CD8-positive, alpha-beta memory T cell (primary cell): ENCODE measurements around the gene CNN1. TPM values are rescaled to one million over a fixed set of nuclear protein-coding genes. Genes with fewer than 3 reads are reported as not detected.

ENCODE experiments used
- CTCF ChIA-PET: fragments of 350-600 bp; sonication (Branson Sonifier 250); formaldehyde crosslinking; loops from one replicate; lab custom pipeline; 2021; ENCODE audit warnings: antibody characterized with exemption; lab: Charles Lee
- POLR2A ChIA-PET: fragments of 350-600 bp; sonication (Branson Sonifier 250); formaldehyde crosslinking; loops from one replicate; lab custom pipeline; 2021; ENCODE audit warnings: antibody characterized with exemption; lab: Charles Lee
- DNase-seq, 5 donors: peaks; one replicate each; pipeline versions ENCODE4 v3.0.0 to v3.0.0-alpha.2; 2020 to 2022; ENCODE audit warnings: mixed read lengths in 1 of 5
- H3K27ac ChIP-seq: one replicate; pipeline ENCODE4 v1.7.0; 2013; ENCODE audit warnings: low read depth, mild to moderate bottlenecking, low read length, moderate library complexity
- H3K27me3 ChIP-seq: 2 replicates; pipeline ENCODE4 v1.7.0; 2013; ENCODE audit warnings: low read length, mild to moderate bottlenecking; ENCODE audit not compliant: insufficient read depth, poor library complexity, severe bottlenecking
- H3K36me3 ChIP-seq: 2 replicates; pipeline ENCODE4 v1.7.0; 2013; ENCODE audit warnings: mild to moderate bottlenecking, low read length, moderate library complexity; ENCODE audit not compliant: insufficient read depth
- H3K4me1 ChIP-seq: 2 replicates; pipeline ENCODE4 v1.7.0; 2013; ENCODE audit warnings: mild to moderate bottlenecking, low read length, moderate library complexity; ENCODE audit not compliant: insufficient read depth
- H3K4me3 ChIP-seq: 2 replicates; pipeline ENCODE4 v1.7.0; 2013; ENCODE audit warnings: mild to moderate bottlenecking, low read length
- H3K9me3 ChIP-seq: 2 replicates; pipeline ENCODE4 v1.7.0; 2013; ENCODE audit warnings: mild to moderate bottlenecking, low read length
- H3K27ac Mint-ChIP-seq, 8 donors: one replicate each; pipeline ENCODE4 v1.8.0; 2020 to 2021; ENCODE audit warnings: mixed read lengths in 8 of 8, mild to moderate bottlenecking in 6 of 8, inconsistent platforms in 3 of 8, moderate library complexity in 3 of 8
- H3K27me3 Mint-ChIP-seq, 2 donors: one replicate each; pipeline ENCODE4 v1.8.0; 2020 to 2021; ENCODE audit warnings: mixed read lengths in 2 of 2, mild to moderate bottlenecking in 1 of 2, moderate library complexity in 1 of 2
- H3K36me3 Mint-ChIP-seq, 3 donors: one replicate each; pipeline ENCODE4 v1.8.0; 2020 to 2021; ENCODE audit warnings: mixed read lengths in 3 of 3, inconsistent platforms in 1 of 3, mild to moderate bottlenecking in 1 of 3
- H3K4me1 Mint-ChIP-seq, 3 donors: one replicate each; pipeline ENCODE4 v1.8.0; 2020 to 2021; ENCODE audit warnings: mixed read lengths in 3 of 3, inconsistent platforms in 1 of 3, mild to moderate bottlenecking in 1 of 3
- H3K4me3 Mint-ChIP-seq, 7 donors: one replicate each; pipeline ENCODE4 v1.8.0; 2020 to 2021; ENCODE audit warnings: mixed read lengths in 7 of 7, mild to moderate bottlenecking in 6 of 7, moderate library complexity in 4 of 7, inconsistent platforms in 2 of 7
- H3K9me3 Mint-ChIP-seq, 5 donors: one replicate each; pipeline ENCODE4 v1.8.0; 2020 to 2022; ENCODE audit warnings: mixed read lengths in 5 of 5, mild to moderate bottlenecking in 3 of 5, moderate library complexity in 2 of 5, inconsistent platforms in 1 of 5
- polyA plus RNA-seq: library from polyadenylated mRNA; unstranded; fragments of 300-500 nt; fragmentation: Illumina TruSeq; gene quantifications from one replicate; pipeline ENCODE4 v1.2.3, GENCODE V29; 2021
- total RNA-seq, 2 experiments: library from RNA; stranded (reverse); gene quantifications; one replicate each; pipeline ENCODE4 v1.2.3, GENCODE V29; 2021

Gene CNN1
- total and polyA plus RNA-seq, 3 experiments from 2014 or later: not detected

GRCh38 chr19:11499890-11500420 is 38.7 kb upstream of the CNN1 start:
- no peaks in the 10 kb centered on the region for H3K9me3 Mint-ChIP-seq
- Histone ChIP-seq H3K27ac (no peak overlapping the region), H3K9me3 (no peaks in the 10 kb centered on the region), H3K4me1 (peaks cover 6% of the 10 kb centered on the region), H3K4me3 (no peak overlapping the region), H3K36me3 (no peaks in the 10 kb centered on the region), H3K27me3 (no peaks in the 10 kb centered on the region)
- peaks cover 0 to 41% (median 7%) of the 10 kb centered on the region in 3 donors for H3K36me3 Mint-ChIP-seq
- DNase-seq: no peak
- ChIA-PET POLR2A (interaction anchor here (0.6 kb wide), 1 partner anchor 281 kb away, joined by 13 read pairs; no protein-coding TSS in a partner anchor), CTCF (no interaction called here)
- H3K27ac Mint-ChIP-seq: peak overlapping the region in 3 of 8 donors; percentile 14 to 82 (median 72)
- H3K27me3 Mint-ChIP-seq: no peaks in the 10 kb centered on the region
- H3K4me1 Mint-ChIP-seq: peaks cover 11 to 17% (median 12%) of the 10 kb centered on the region in 3 donors
- peak overlapping the region in 1 of 7 donors; percentile 35 for H3K4me3 Mint-ChIP-seq

GRCh38 chr19:11504502-11505031 is 34.1 kb upstream of the CNN1 start:
- Histone ChIP-seq H3K4me1 (peaks cover 11% of the 10 kb centered on the region), H3K27ac (peak overlapping the region; percentile 96), H3K27me3 (no peaks in the 10 kb centered on the region), H3K36me3 (no peaks in the 10 kb centered on the region), H3K9me3 (no peaks in the 10 kb centered on the region), H3K4me3 (peak overlapping the region; percentile 71)
- POLR2A ChIA-PET: no interaction called here
- H3K4me3 Mint-ChIP-seq: peak overlapping the region; percentile 82 to 99 (median 87)
- no peaks in the 10 kb centered on the region for H3K9me3 Mint-ChIP-seq
- peak overlapping the region; percentile 87 to 95 (median 92) for H3K27ac Mint-ChIP-seq
- H3K4me1 Mint-ChIP-seq: peaks cover 17 to 22% (median 18%) of the 10 kb centered on the region in 3 donors
- peaks cover 0 to 19% (median 7%) of the 10 kb centered on the region in 3 donors for H3K36me3 Mint-ChIP-seq
- CTCF ChIA-PET: no interaction called here
- no peak for DNase-seq
- H3K27me3 Mint-ChIP-seq: no peaks in the 10 kb centered on the region

- H3K9me3 Mint-ChIP-seq: no peaks in the 10 kb centered on the region
Observed at GRCh38 chr19:11505032-11505503, 33.6 kb upstream of the CNN1 start.

DNA sequence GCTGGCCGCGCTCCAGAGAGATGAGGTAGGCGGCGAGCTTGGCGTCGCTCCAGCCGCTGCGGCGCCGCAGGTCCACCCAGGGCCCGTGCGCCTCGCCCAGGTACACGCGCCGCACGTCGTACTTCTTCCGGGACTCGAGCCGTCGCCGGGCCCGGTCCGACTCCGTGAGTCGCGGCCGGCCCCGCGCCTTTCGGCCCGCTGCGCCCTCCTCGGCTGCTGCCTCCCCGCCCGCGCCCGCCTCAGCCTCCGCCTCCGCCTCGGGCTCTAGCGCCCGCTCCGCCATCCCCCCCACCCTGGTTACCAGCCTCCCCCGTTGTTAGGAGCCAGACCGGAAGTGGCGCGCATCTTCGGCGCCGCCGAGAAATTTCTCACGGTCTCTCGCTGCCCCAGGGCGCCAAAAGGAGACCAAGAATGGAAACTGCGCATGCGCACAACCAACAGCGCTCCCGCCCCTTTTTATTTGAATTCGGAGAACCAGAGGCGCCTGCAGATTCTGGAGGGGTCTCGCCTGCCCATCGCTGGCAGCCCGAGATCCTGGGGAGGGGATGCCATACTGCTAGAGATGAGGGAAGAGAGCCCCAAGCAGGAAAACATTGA is 33.0 kb upstream of the CNN1 start, which contains the start of gene ZNF653:
Gene ZNF653 (minus strand): TSS at position 336 of the 597 bp plus-strand sequence. CDS start 53 bp downstream, at position 283.
- H3K27me3 Mint-ChIP-seq: no peaks in the 10 kb centered on the region
- H3K9me3 Mint-ChIP-seq: no peaks in the 10 kb centered on the region
- CTCF ChIA-PET: interaction anchor here (1.3 kb wide), 2 partner anchors 23 to 125 kb away, joined by 3 to 6 read pairs; no protein-coding TSS in a partner anchor
- POLR2A ChIA-PET: interaction anchor here (1.2 kb wide), 1 partner anchor 23 kb away, joined by 3 read pairs; no protein-coding TSS in a partner anchor
- peaks cover 13 to 18% (median 14%) of the 10 kb centered on the region in 3 donors for H3K4me1 Mint-ChIP-seq
- H3K4me3 ChIP-seq: peak within 1 kb of the TSS; percentile 71
- H3K9me3 ChIP-seq: no peaks in the 10 kb centered on the region
- peaks cover 0 to 20% (median 4%) of the 10 kb centered on the region in 3 donors for H3K36me3 Mint-ChIP-seq
- no peaks in the 10 kb centered on the region for H3K27me3 ChIP-seq
- DNase-seq: peak; percentile 90 to 97 (median 94)
- no peaks in the 10 kb centered on the region for H3K36me3 ChIP-seq
- H3K27ac ChIP-seq: peak within 1 kb of the TSS; percentile 96
- H3K4me1 ChIP-seq: peaks cover 11% of the 10 kb centered on the region
- H3K27ac Mint-ChIP-seq: peak within 1 kb of the TSS; percentile 93 to 100 (median 94)
- H3K4me3 Mint-ChIP-seq: peak within 1 kb of the TSS; percentile 86 to 99 (median 90)

More at GRCh38 chr19:11505032-11505503, 33.6 kb upstream of the CNN1 start:
- DNase-seq: peak; percentile 95 to 97 (median 96)
- peaks cover 14 to 19% (median 14%) of the 10 kb centered on the region in 3 donors for H3K4me1 Mint-ChIP-seq
- peaks cover 0 to 16% (median 4%) of the 10 kb centered on the region in 3 donors for H3K36me3 Mint-ChIP-seq
- H3K27ac ChIP-seq: peak overlapping the region; percentile 96
- no peaks in the 10 kb centered on the region for H3K36me3 ChIP-seq
- no peaks in the 10 kb centered on the region for H3K27me3 ChIP-seq
- no peaks in the 10 kb centered on the region for H3K27me3 Mint-ChIP-seq
- peak overlapping the region; percentile 87 to 95 (median 92) for H3K27ac Mint-ChIP-seq
- H3K4me1 ChIP-seq: peaks cover 11% of the 10 kb centered on the region
- H3K4me3 Mint-ChIP-seq: peak overlapping the region; percentile 82 to 99 (median 87)
- CTCF ChIA-PET: interaction anchor here (1.3 kb wide), 1 partner anchor 23 kb away, joined by 3 read pairs; no protein-coding TSS in a partner anchor
- POLR2A ChIA-PET: interaction anchor here (1.2 kb wide), 1 partner anchor 23 kb away, joined by 3 read pairs; no protein-coding TSS in a partner anchor
- peak overlapping the region; percentile 71 for H3K4me3 ChIP-seq
- H3K9me3 ChIP-seq: no peaks in the 10 kb centered on the region

DNA sequence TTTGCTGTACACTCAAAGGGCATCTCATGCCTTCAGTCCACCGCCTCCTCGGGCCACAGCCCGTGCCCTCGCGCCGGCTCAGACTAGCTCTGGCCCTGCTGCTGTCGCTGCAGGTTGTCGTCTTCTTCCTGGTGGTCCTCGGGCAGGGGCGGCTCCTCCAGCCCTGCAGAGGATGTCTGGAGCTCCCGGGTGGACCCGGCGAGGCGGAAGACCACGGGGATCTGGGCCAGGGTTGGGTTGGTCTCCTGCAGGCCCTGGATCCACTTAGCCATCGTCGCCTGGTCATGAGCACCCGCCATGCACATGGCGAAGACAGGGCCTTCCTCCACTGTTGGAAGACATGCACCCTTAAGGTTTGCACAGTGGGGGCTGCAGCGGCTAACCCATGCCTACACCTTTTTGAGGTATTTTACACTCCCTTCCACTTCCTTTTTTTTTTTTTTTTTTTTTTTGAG is 32.5 kb upstream of the CNN1 start:
- Mint-ChIP-seq H3K36me3 (peaks cover 0 to 21% (median 3%) of the 10 kb centered on the region in 3 donors), H3K27ac (peak overlapping the region in 6 of 8 donors; percentile 68 to 98 (median 94)), H3K27me3 (no peaks in the 10 kb centered on the region), H3K4me1 (peaks cover 10 to 18% (median 13%) of the 10 kb centered on the region in 3 donors), H3K4me3 (peak overlapping the region; percentile 86 to 99 (median 90)), H3K9me3 (no peaks in the 10 kb centered on the region)
- ChIA-PET POLR2A (interaction anchor here (1.2 kb wide), 1 partner anchor 24 kb away, joined by 3 read pairs; no protein-coding TSS in a partner anchor), CTCF (interaction anchor here (1.3 kb wide), 2 partner anchors 24 to 125 kb away, joined by 3 to 6 read pairs; no protein-coding TSS in a partner anchor)
- peak overlapping the region; percentile 96 for H3K27ac ChIP-seq
- DNase-seq: no peak
- H3K4me1 ChIP-seq: peaks cover 11% of the 10 kb centered on the region
- H3K9me3 ChIP-seq: no peaks in the 10 kb centered on the region
- no peaks in the 10 kb centered on the region for H3K27me3 ChIP-seq
- no peaks in the 10 kb centered on the region for H3K36me3 ChIP-seq
- peak overlapping the region; percentile 71 for H3K4me3 ChIP-seq

GRCh38 chr19:11506967-11507366 is 31.7 kb upstream of the CNN1 start:
- ChIA-PET POLR2A (no interaction called here), CTCF (interaction anchor here (1.3 kb wide), 1 partner anchor 126 kb away, joined by 6 read pairs; no protein-coding TSS in a partner anchor)
- peaks cover 11% of the 10 kb centered on the region for H3K4me1 ChIP-seq
- Mint-ChIP-seq H3K27ac (peak overlapping the region in 3 of 8 donors; percentile 46 to 93 (median 72)), H3K4me3 (peak overlapping the region; percentile 27 to 93 (median 69)), H3K4me1 (peaks cover 10 to 18% (median 13%) of the 10 kb centered on the region in 3 donors), H3K9me3 (no peaks in the 10 kb centered on the region), H3K27me3 (no peaks in the 10 kb centered on the region), H3K36me3 (peaks cover 0 to 25% (median 6%) of the 10 kb centered on the region in 3 donors)
- DNase-seq: no peak
- H3K4me3 ChIP-seq: no peak overlapping the region
- peak overlapping the region; percentile 31 for H3K27ac ChIP-seq
- H3K27me3 ChIP-seq: no peaks in the 10 kb centered on the region
- H3K9me3 ChIP-seq: no peaks in the 10 kb centered on the region
- H3K36me3 ChIP-seq: no peaks in the 10 kb centered on the region

GRCh38 chr19:11507370-11508078 is 31.1 kb upstream of the CNN1 start:
- Histone ChIP-seq H3K4me3 (no peak overlapping the region), H3K27ac (no peak overlapping the region), H3K4me1 (peaks cover 11% of the 10 kb centered on the region), H3K9me3 (no peaks in the 10 kb centered on the region), H3K36me3 (no peaks in the 10 kb centered on the region), H3K27me3 (no peaks in the 10 kb centered on the region)
- no peaks in the 10 kb centered on the region for H3K27me3 Mint-ChIP-seq
- POLR2A ChIA-PET: interaction anchor here (0.6 kb wide), 1 partner anchor 577 kb away, joined by 3 read pairs; no protein-coding TSS in a partner anchor
- no peaks in the 10 kb centered on the region for H3K9me3 Mint-ChIP-seq
- peak overlapping the region; percentile 52 to 75 (median 67) for H3K4me3 Mint-ChIP-seq
- peaks cover 10 to 18% (median 13%) of the 10 kb centered on the region in 3 donors for H3K4me1 Mint-ChIP-seq
- H3K36me3 Mint-ChIP-seq: peaks cover 0 to 28% (median 6%) of the 10 kb centered on the region in 3 donors
- peak overlapping the region in 2 of 8 donors; percentile 40 to 93 for H3K27ac Mint-ChIP-seq
- CTCF ChIA-PET: no interaction called here
- DNase-seq: no peak
